Muscle of arm (tissue), 12 donors: ENCODE results near the gene QRFP. TPM values are rescaled to one million over a fixed set of nuclear protein-coding genes. Genes with fewer than 3 reads are reported as not detected.
"Not testable (repeated sequence)": the region's sequence is repeated elsewhere in the genome, so short reads cannot be mapped to it uniquely, and the experiment has no call there.

Experiments
- DNase-seq: peaks from one replicate; pipeline ENCODE4 v3.0.0-alpha.2; 2013
- polyA plus RNA-seq, 12 donors: library from polyadenylated mRNA; unstranded; fragments of 120-200 nt; gene quantifications; one replicate each; pipeline ENCODE4 v1.2.1, GENCODE V29; 2013; ENCODE audit not compliant: insufficient read length in 12 of 12

QRFP gene
- polyA plus RNA-seq, 12 donors = 0.24 to 0.47 (median 0.29) TPM; not detected in 3

GRCh38 chr9:130849356-130849755 lies 47.3 kb downstream of the QRFP start:
- no peak for DNase-seq

- not testable (repeated sequence) for DNase-seq
These were observed 48.1 kb downstream of the QRFP start for GRCh38 chr9:130848514-130848913.

GRCh38 chr9:130847306-130848217 lies 49.0 kb downstream of the QRFP start:
- peak; percentile 96 for DNase-seq

GRCh38 chr9:130846487-130847305 lies 49.9 kb downstream of the QRFP start:
- no peak for DNase-seq

GRCh38 chr9:130845901-130846481 lies 50.6 kb downstream of the QRFP start:
- DNase-seq = peak; percentile 83

GRCh38 chr9:130845254-130845653 lies 51.4 kb downstream of the QRFP start:
- DNase-seq = no peak

GRCh38 chr9:130844044-130844451 lies 52.6 kb downstream of the QRFP start:
- no peak for DNase-seq

GRCh38 chr9:130843049-130843908 lies 53.3 kb downstream of the QRFP start:
- DNase-seq = no peak

Other genes starting within 250 kb of the QRFP start
- gene PRDM12, start 232.2 kb downstream of the QRFP start, polyA plus RNA-seq = not detected
- 10 to 100 TPM in 11 of 12 donors, not detected in 1; 21.6 to 35.6 (median 25.5) TPM for gene EXOSC2, start 203.0 kb downstream of the QRFP start, polyA plus RNA-seq
- gene ABL1, start 61.6 kb downstream of the QRFP start, polyA plus RNA-seq = 10 to 100 TPM in 11 of 12 donors, not detected in 1; 48.7 to 82.0 (median 62.9) TPM
- 1 to 10 TPM in 1 of 12 donors, under 1 TPM in 3, not detected in 8; 0.12 to 3.3 (median 0.26) TPM for gene FIBCD1, start 42.4 kb upstream of the QRFP start, polyA plus RNA-seq
- 10 to 100 TPM in 1 of 12 donors, 1 to 10 TPM in 9, under 1 TPM in 1, not detected in 1; 0.88 to 15.0 (median 2.1) TPM for gene LAMC3, start 112.4 kb upstream of the QRFP start, polyA plus RNA-seq
- 10 to 100 TPM in 11 of 12 donors, not detected in 1; 19.5 to 48.5 (median 25.9) TPM for gene AIF1L, start 199.7 kb upstream of the QRFP start, polyA plus RNA-seq
- gene NUP214, start 228.8 kb upstream of the QRFP start, polyA plus RNA-seq = 100 to 1,000 TPM in 1 of 12 donors, 10 to 100 TPM in 10, not detected in 1; 22.6 to 142 (median 27.5) TPM